ENCODE measurements around the gene ERCC4.

DNA sequence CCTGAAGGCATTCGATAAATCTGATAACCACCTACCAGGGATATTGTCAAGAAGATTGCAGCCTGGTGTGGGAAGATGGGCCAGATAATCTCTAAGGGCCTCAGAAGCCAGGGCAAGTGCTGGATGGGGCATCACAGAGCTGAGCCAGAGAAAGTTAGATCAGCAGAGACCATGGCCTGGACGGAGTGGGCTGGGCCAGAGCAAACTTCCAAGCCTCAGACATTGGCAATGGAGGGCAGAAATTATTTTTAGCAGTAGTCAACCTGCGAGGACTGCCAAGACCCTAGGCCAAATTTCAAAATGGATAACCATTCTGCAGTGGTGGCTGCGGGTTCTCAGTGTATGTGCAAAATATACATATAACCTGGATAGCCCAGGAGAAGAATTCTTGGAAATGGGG lies 18.5 kb downstream of the ERCC4 start:
- no peak for TF ChIP-seq POLR2AphosphoS5 (IDR thresholded peaks at IDR 0.05; ENCODE audit: low read depth, low read length)
- no peak for TF ChIP-seq TAF1 (IDR thresholded peaks at IDR 0.05; ENCODE audit: borderline replicate concordance, insufficient read depth, low read length)

All from PFSK-1 (cell line).